Activated naive CD8-positive, alpha-beta T cell treated with anti-CD3 and anti-CD28 coated beads, Interleukin-2, amount 50 U/mL, for 16 hours (primary cell): ENCODE data around the gene TGFB1I1.
"Not testable (repeated sequence)": the region's sequence is repeated elsewhere in the genome, so short reads cannot be mapped to it uniquely, and the experiment has no call there.

Experiments
- DNase-seq: peaks from one replicate; pipeline ENCODE4 v3.0.0-alpha.2; 2020; ENCODE audit warnings: low read depth, low spot score

The TGFB1I1 gene

DNA sequence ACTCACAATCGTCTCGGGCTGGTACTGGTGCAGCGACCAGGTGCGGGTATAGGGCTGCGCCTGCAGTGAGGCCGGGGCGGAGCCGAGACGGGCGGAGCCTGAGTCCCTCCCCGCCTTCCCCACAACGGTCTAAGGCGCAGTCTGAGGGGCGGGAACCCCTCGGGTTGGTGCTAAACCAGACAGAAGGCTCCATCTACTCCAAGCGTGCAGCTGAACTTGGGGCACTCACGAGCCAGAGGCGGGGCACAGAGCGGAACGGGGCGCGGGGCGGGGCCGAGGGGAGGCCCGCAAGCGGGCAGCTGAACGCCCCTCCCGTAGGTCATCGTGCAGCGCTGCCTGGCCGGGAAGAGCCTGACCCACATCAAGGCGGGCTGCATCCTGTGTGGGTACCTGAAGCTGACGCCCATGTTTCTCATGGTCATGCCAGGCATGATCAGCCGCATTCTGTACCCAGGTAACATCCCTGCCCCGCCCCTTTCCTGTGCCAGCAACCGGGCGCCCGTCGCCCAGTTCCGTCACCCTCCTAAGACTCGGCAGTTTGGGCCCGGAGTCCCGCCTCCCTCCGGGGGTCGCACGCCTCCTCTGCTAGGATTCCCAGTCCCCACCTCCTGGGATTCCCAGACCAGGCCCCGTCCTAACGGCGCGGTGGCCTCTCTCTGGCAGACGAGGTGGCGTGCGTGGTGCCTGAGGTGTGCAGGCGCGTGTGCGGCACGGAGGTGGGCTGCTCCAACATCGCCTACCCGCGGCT lies 15.9 kb downstream of the TGFB1I1 start:
- DNase-seq: peak; percentile 36

DNA sequence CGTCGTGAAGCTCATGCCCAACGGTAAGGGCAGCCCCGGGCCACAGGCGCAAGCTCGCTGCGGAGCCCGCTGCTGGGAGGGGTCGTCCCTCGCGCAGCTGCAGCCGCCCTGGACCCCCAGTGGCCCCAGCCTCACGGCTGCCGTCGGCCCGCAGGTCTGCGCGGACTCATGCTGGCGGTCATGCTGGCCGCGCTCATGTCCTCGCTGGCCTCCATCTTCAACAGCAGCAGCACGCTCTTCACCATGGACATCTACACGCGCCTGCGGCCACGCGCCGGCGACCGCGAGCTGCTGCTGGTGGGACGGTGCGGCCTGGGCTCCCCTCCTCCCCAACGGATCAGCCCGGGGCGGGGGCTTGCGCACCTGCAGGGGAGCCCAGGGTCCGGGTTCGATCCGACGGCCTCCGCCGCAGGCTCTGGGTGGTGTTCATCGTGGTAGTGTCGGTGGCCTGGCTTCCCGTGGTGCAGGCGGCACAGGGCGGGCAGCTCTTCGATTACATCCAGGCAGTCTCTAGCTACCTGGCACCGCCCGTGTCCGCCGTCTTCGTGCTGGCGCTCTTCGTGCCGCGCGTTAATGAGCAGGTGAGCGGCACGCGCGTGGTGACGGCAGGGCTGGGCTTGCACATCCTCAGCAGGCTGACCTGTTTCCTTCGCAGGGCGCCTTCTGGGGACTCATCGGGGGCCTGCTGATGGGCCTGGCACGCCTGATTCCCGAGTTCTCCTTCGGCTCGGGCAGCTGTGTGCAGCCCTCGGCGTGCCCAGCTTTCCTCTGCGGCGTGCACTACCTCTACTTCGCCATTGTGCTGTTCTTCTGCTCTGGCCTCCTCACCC lies 16.7 kb downstream of the TGFB1I1 start:
- no peak for DNase-seq

DNA sequence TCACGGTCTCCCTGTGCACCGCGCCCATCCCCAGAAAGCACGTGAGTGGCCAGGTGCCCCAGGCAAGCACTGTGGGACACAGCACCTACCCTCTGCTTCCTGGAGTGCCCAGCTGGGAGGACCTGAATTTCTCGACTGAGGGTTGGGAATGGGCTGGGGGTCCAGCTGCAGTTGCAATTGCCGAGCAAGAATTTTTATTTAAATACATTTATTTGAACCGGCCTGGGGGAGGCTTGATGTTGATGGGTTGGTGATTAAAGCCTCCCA lies 17.3 kb downstream of the TGFB1I1 start:
- DNase-seq: no peak

DNA sequence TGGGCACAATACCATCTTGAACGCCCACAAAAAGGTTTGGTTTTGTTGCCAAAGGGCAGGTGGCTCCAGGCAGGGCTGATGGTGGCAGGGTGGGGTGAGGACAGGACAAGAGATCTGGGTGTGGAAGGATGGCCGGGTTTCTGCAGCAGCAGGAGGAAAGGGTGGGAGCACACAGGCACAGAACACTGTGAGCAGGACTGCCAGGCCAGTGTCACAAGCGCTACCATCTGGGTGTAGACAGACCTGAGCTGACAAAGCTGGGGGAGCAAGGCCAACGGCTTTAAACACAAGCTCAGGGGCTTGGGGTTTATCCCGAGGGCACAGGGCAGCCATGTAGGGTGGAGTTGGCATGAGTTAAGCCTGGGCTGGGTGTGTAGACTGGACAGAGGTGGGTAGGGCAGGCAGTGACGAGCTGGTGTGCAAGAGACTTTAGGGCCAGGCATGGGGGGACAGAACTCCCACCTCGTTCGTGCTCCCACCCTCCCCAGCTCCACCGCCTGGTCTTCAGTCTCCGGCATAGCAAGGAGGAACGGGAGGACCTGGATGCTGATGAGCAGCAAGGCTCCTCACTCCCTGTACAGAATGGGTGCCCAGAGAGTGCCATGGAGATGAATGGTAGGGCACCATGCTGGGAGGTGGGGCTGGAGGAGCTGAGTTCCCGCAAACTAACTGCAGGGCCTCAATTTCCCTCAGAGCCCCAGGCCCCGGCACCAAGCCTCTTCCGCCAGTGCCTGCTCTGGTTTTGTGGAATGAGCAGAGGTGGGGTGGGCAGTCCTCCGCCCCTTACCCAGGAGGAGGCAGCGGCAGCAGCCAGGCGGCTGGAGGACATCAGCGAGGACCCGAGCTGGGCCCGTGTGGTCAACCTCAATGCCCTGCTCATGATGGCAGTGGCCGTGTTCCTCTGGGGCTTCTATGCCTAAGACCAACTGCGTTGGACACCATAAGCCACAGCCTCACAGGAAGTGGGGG lies 17.9 kb downstream of the TGFB1I1 start:
- DNase-seq: no peak

GRCh38 chr16:31491778-31492418 lies 19.9 kb downstream of the TGFB1I1 start:
- DNase-seq: no peak

DNA sequence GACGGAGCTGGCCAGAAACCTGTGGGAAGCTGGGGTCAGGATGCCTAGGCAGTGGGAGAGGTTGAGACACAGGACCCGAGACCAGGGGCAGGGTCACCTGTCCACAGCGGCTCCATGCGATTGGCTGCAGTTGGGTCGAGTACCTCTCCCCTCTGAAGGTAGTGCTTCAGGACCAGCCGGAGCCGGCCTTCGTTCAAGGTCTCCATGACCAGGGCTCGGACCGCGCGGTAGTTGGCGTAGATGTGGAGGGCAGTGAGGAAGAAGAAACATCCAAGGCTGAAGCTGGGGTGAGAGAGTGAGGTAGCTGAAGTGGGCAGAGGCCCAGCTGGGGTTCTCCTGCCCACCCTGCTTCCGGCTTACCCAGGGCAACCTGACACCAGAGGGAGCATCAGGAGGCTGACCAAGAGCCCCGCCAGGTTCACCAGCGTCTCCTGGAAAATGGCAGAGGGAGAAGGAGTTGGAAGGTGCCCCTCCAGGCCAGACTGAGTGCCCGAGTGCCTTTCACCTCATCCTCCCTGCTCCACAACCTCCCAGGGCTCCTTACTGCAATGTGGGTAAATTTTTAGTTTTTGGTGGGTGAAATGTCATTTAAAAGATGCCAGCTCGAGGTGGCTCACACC lies 21.7 kb downstream of the TGFB1I1 start:
- DNase-seq: no peak

DNA sequence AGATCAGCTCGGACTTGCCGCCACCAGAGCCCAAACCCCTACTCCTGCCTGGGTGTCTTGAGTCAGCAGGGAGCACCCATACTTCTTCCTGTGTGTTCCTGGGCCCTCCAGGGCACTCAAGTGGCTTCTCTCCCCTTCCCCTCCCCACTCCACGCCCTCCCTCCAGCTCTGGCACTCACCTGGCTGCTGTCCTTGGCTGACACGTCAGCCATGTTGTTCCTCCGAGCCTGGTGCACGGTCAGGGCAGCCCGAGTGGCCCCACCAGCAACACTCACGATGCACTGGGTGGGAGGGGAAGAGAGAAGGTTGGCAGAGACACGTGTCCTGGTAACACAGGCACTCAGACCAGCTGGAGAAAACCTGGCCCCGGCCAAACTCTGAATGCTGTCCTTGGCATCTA lies 24.7 kb downstream of the TGFB1I1 start:
- no peak for DNase-seq

- DNase-seq: no peak
Observed at GRCh38 chr16:31498493-31498892, 26.5 kb downstream of the TGFB1I1 start.

DNA sequence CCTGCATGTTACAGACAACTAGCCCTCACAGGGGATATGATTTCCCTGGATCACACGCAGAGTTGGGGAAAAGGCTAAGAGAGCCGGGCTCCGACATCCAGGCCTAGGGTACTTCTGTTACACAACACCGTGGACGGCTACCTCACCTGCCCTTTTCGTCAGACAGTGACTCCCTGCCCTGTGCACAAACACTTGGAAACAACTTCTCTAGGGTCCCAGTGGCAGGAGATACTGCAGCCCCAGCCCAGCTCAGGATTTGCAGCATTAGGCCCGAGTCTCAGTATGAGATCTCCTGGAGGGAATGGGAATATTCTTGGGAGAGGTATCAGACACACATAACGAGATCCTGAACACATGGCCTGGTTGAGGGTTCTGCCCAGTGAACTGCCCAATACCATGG lies 28.0 kb downstream of the TGFB1I1 start:
- DNase-seq: no peak

GRCh38 chr16:31501226-31501965 lies 29.4 kb downstream of the TGFB1I1 start:
- DNase-seq: no peak

DNA sequence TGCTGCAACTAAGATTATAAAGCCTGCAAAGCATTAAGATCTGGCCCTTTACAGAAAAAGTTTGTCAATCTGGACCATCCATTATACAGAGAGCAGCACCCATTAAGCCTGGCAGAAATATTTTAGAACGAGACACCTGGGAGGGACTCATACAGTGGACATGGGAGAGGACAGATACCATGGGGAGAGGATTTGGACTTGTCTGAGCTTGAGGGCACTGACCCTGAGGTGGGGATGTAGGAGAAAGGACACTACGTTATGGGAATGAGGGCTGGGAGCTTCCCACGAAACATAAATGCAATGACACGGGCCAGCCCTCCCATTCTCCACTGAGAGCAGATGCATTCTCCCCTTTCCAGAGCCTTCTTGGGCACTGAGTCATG lies 30.0 kb downstream of the TGFB1I1 start:
- no peak for DNase-seq

DNA sequence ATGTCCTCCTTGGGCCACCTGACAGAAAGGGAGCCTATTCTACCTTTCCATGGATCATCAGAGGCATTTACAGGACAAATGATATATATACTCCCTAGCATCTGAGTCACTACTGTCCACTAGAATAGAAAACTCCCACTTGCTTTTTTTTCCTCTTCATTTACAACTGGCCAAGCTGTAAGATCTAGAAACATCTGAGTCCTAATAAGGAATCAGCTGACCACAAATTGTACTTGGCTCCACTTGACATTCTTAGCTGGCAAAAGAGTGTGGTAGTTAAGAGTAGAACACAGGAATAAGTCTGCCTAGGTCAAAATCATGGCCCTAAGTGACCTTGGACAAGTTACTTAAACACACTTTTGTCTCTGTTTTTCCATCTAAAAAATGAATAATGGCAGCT lies 31.0 kb downstream of the TGFB1I1 start:
- no peak for DNase-seq

- DNase-seq: not testable (repeated sequence)
Observed at GRCh38 chr16:31503555-31503954, 31.6 kb downstream of the TGFB1I1 start.

- DNase-seq: no peak
Observed at GRCh38 chr16:31504159-31504558, 32.2 kb downstream of the TGFB1I1 start.

DNA sequence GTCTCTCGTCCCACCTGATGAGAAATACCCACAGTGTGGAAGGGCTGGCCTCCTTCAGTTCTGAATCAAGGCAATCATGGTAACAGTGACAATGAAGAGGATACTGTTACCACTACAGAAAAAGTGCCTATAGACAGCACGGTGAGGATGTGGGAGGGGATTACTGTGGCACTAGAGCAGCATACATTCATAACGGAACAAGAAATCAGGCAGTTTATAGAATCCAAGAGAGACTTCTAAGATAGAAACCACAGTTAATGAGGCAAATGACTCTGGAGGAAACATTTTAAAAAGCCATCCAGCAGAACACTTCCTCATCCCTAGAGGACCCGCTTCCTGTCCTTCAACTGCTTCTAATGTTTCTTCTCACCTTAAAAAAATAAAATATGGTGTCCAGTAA lies 33.5 kb downstream of the TGFB1I1 start:
- DNase-seq: no peak

- no peak for DNase-seq
Observed at GRCh38 chr16:31507617-31507928, 35.6 kb downstream of the TGFB1I1 start.

GRCh38 chr16:31507929-31508705 lies 36.2 kb downstream of the TGFB1I1 start, which contains the start of gene RUSF1:
TSS of gene RUSF1 (minus strand) at chr16:31508391. CDS start at chr16:31508373, 18 bp downstream.
- DNase-seq: peak; percentile 77

- DNase-seq: no peak
Observed at GRCh38 chr16:31508706-31509195, 36.8 kb downstream of the TGFB1I1 start.

DNA sequence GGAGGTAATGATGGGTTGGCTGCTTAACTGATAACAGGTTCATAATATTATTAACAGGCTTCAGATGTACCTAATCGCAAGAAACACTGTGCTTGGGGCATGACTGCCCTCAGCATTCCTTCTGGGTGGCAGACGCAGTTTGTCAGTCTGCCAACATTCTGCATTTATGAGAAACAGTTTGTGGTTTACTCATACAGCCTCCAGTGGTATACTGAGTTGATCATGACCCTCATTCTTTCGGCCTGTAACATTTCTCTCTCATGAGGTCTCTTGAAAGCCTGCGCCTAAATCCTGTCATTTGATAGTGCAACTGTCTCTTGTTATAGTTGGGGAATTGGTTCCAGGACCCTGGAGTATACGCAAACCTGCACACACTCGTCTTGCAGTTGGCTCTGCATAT lies 41.2 kb downstream of the TGFB1I1 start:
- no peak for DNase-seq

GRCh38 chr16:31513884-31514283 lies 41.9 kb downstream of the TGFB1I1 start:
- no peak for DNase-seq
